H1 (cell line): ENCODE results near the gene RBBP6. TPM values are rescaled to one million over a fixed set of nuclear protein-coding genes. Genes with fewer than 3 reads are reported as not detected.

Experiments used
- CBX8 ChIP-seq: fragments of 300-800, 300-1000 bp; sonication (generic); IDR thresholded peaks from 2 replicates; pipeline ENCODE4 v1.7.1; 2016; ENCODE audit warnings: low read depth, low read length, borderline replicate concordance
- SP4 ChIP-seq: IDR thresholded peaks from 2 replicates; pipeline ENCODE4 v1.6.1; 2012; ENCODE audit warnings: low read length, inconsistent platforms
- TAF1 ChIP-seq: IDR thresholded peaks from 2 replicates; pipeline ENCODE4 v1.6.1; 2011; ENCODE audit warnings: mild to moderate bottlenecking, low read depth, low read length
- polyA plus RNA-seq, 7 experiments: library from polyadenylated mRNA; depleted of rRNA in 3 of 7; stranded (reverse) in 5 of 7; unstranded in 2 of 7; fragments of >200 nt in 5 of 7; fragments of 200-250 nt in 2 of 7; gene quantifications; 1 replicate in 5 of 7; 2 replicates in 1 of 7; 4 replicates in 1 of 7; pipeline versions ENCODE4 v1.2.1 to v1.2.3, GENCODE V29; 2011 to 2013; ENCODE audit warnings: missing spikeins in 2 of 7, mixed read lengths in 2 of 7
- total RNA-seq: library from RNA; stranded (reverse); fragmentation: NEBNext Ultra II Directional; extraction: Animal tissue kit (Norgen Biotek cat#: 25700); gene quantifications from 2 replicates; pipeline ENCODE4 v1.2.1, GENCODE V29; 2021
- TF ChIP-seq, protein P1 (sequence below): fragments of 300-600 bp; sonication (generic); IDR thresholded peaks from 2 replicates; pipeline ENCODE4 v1.7.1; 2012; ENCODE audit warnings: low read length, moderate library complexity, mild to moderate bottlenecking, inconsistent platforms; ENCODE audit not compliant: insufficient replicate concordance

Gene RBBP6
- total and polyA plus RNA-seq, 2 of the 8 experiments (the other 6 are each of a cell fraction or from before 2014, with no cell fraction given): 22.5 to 54.5 TPM

DNA sequence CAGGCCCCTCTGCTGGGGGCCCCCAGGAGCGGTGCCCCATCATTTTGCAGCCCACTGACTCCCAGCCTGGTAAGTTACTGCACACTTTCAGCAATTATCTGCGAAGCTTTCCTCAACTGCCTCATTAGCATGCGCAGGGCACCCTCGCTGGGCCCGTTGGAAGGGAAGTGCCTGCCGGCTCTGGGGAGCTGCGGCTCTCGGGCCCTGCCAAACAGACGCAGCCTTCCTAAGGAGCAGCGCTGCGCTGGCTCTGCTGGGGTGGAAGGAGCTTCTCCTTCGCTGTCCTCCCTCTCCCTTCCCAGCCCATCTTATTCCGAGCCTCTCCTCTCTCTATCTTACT is 71.0 kb downstream of the RBBP6 start (continued):
- TF ChIP-seq, protein P1, sequence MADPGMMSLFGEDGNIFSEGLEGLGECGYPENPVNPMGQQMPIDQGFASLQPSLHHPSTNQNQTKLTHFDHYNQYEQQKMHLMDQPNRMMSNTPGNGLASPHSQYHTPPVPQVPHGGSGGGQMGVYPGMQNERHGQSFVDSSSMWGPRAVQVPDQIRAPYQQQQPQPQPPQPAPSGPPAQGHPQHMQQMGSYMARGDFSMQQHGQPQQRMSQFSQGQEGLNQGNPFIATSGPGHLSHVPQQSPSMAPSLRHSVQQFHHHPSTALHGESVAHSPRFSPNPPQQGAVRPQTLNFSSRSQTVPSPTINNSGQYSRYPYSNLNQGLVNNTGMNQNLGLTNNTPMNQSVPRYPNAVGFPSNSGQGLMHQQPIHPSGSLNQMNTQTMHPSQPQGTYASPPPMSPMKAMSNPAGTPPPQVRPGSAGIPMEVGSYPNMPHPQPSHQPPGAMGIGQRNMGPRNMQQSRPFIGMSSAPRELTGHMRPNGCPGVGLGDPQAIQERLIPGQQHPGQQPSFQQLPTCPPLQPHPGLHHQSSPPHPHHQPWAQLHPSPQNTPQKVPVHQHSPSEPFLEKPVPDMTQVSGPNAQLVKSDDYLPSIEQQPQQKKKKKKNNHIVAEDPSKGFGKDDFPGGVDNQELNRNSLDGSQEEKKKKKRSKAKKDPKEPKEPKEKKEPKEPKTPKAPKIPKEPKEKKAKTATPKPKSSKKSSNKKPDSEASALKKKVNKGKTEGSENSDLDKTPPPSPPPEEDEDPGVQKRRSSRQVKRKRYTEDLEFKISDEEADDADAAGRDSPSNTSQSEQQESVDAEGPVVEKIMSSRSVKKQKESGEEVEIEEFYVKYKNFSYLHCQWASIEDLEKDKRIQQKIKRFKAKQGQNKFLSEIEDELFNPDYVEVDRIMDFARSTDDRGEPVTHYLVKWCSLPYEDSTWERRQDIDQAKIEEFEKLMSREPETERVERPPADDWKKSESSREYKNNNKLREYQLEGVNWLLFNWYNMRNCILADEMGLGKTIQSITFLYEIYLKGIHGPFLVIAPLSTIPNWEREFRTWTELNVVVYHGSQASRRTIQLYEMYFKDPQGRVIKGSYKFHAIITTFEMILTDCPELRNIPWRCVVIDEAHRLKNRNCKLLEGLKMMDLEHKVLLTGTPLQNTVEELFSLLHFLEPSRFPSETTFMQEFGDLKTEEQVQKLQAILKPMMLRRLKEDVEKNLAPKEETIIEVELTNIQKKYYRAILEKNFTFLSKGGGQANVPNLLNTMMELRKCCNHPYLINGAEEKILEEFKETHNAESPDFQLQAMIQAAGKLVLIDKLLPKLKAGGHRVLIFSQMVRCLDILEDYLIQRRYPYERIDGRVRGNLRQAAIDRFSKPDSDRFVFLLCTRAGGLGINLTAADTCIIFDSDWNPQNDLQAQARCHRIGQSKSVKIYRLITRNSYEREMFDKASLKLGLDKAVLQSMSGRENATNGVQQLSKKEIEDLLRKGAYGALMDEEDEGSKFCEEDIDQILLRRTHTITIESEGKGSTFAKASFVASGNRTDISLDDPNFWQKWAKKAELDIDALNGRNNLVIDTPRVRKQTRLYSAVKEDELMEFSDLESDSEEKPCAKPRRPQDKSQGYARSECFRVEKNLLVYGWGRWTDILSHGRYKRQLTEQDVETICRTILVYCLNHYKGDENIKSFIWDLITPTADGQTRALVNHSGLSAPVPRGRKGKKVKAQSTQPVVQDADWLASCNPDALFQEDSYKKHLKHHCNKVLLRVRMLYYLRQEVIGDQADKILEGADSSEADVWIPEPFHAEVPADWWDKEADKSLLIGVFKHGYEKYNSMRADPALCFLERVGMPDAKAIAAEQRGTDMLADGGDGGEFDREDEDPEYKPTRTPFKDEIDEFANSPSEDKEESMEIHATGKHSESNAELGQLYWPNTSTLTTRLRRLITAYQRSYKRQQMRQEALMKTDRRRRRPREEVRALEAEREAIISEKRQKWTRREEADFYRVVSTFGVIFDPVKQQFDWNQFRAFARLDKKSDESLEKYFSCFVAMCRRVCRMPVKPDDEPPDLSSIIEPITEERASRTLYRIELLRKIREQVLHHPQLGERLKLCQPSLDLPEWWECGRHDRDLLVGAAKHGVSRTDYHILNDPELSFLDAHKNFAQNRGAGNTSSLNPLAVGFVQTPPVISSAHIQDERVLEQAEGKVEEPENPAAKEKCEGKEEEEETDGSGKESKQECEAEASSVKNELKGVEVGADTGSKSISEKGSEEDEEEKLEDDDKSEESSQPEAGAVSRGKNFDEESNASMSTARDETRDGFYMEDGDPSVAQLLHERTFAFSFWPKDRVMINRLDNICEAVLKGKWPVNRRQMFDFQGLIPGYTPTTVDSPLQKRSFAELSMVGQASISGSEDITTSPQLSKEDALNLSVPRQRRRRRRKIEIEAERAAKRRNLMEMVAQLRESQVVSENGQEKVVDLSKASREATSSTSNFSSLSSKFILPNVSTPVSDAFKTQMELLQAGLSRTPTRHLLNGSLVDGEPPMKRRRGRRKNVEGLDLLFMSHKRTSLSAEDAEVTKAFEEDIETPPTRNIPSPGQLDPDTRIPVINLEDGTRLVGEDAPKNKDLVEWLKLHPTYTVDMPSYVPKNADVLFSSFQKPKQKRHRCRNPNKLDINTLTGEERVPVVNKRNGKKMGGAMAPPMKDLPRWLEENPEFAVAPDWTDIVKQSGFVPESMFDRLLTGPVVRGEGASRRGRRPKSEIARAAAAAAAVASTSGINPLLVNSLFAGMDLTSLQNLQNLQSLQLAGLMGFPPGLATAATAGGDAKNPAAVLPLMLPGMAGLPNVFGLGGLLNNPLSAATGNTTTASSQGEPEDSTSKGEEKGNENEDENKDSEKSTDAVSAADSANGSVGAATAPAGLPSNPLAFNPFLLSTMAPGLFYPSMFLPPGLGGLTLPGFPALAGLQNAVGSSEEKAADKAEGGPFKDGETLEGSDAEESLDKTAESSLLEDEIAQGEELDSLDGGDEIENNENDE: no peak
- peak; percentile 53 for TF ChIP-seq TAF1
- no peak for TF ChIP-seq SP4
- TF ChIP-seq CBX8: no peak
